ENCODE measurements around the gene ACTC1.

The ACTC1 gene

GRCh38 chr15:34802371-34802770 is 7.0 kb upstream of the ACTC1 start:
- DNase-seq (ENCODE audit: low read depth in 2 of 2, low spot score in 1 of 2), result no peak

- DNase-seq (ENCODE audit: low read depth in 2 of 2, low spot score in 1 of 2), result no peak
These were observed 4.1 kb upstream of the ACTC1 start for GRCh38 chr15:34799149-34800101.

- no peak for DNase-seq (ENCODE audit: low read depth in 2 of 2, low spot score in 1 of 2)
These were observed 1.6 kb upstream of the ACTC1 start for GRCh38 chr15:34796847-34797435.

GRCh38 chr15:34794590-34795206 is 651 bp downstream of the ACTC1 start:
- no peak for DNase-seq (ENCODE audit: low read depth in 2 of 2, low spot score in 1 of 2)

GRCh38 chr15:34793901-34794300 is 1.4 kb downstream of the ACTC1 start:
- DNase-seq (ENCODE audit: low read depth in 2 of 2, low spot score in 1 of 2), result no peak

- no peak for DNase-seq (ENCODE audit: low read depth in 2 of 2, low spot score in 1 of 2)
These were observed 2.3 kb downstream of the ACTC1 start for GRCh38 chr15:34793071-34793470.

- DNase-seq (ENCODE audit: low read depth in 2 of 2, low spot score in 1 of 2), result no peak
These were observed 3.6 kb downstream of the ACTC1 start for GRCh38 chr15:34791701-34792100.

- DNase-seq (ENCODE audit: low read depth in 2 of 2, low spot score in 1 of 2), result no peak
These were observed 5.2 kb downstream of the ACTC1 start for GRCh38 chr15:34790121-34790520.

- DNase-seq (ENCODE audit: low read depth in 2 of 2, low spot score in 1 of 2), result no peak
These were observed 6.0 kb downstream of the ACTC1 start for GRCh38 chr15:34789326-34789725.

GRCh38 chr15:34786206-34786605 is 9.1 kb downstream of the ACTC1 start:
- DNase-seq (ENCODE audit: low read depth in 2 of 2, low spot score in 1 of 2), result no peak

- no peak for DNase-seq (ENCODE audit: low read depth in 2 of 2, low spot score in 1 of 2)
These were observed 11.4 kb downstream of the ACTC1 start for GRCh38 chr15:34783991-34784390.

GRCh38 chr15:34783431-34783830 is 11.9 kb downstream of the ACTC1 start:
- DNase-seq (ENCODE audit: low read depth in 2 of 2, low spot score in 1 of 2), result no peak

- no peak for DNase-seq (ENCODE audit: low read depth in 2 of 2, low spot score in 1 of 2)
These were observed 12.4 kb downstream of the ACTC1 start for GRCh38 chr15:34782901-34783300.

- no peak for DNase-seq (ENCODE audit: low read depth in 2 of 2, low spot score in 1 of 2)
These were observed 14.6 kb downstream of the ACTC1 start for GRCh38 chr15:34780725-34781124.

- DNase-seq (ENCODE audit: low read depth in 2 of 2, low spot score in 1 of 2), result no peak
These were observed 18.7 kb downstream of the ACTC1 start for GRCh38 chr15:34776606-34777105.

GRCh38 chr15:34773917-34774316 is 21.4 kb downstream of the ACTC1 start:
- no peak for DNase-seq (ENCODE audit: low read depth in 2 of 2, low spot score in 1 of 2)

GRCh38 chr15:34773013-34773412 is 22.3 kb downstream of the ACTC1 start:
- DNase-seq (ENCODE audit: low read depth in 2 of 2, low spot score in 1 of 2), result no peak

GRCh38 chr15:34772312-34772711 is 23.0 kb downstream of the ACTC1 start:
- DNase-seq (ENCODE audit: low read depth in 2 of 2, low spot score in 1 of 2), result no peak

GRCh38 chr15:34769711-34770110 is 25.6 kb downstream of the ACTC1 start:
- DNase-seq (ENCODE audit: low read depth in 2 of 2, low spot score in 1 of 2), result no peak

GRCh38 chr15:34768530-34768929 is 26.8 kb downstream of the ACTC1 start:
- no peak for DNase-seq (ENCODE audit: low read depth in 2 of 2, low spot score in 1 of 2)

- no peak for DNase-seq (ENCODE audit: low read depth in 2 of 2, low spot score in 1 of 2)
These were observed 29.6 kb downstream of the ACTC1 start for GRCh38 chr15:34765741-34766140.

- DNase-seq (ENCODE audit: low read depth in 2 of 2, low spot score in 1 of 2), result no peak
These were observed 34.4 kb downstream of the ACTC1 start for GRCh38 chr15:34760909-34761308.
